ENCODE measurements around the gene AGAP1. TPM values are rescaled to one million over a fixed set of nuclear protein-coding genes. Genes with fewer than 3 reads are reported as not detected.

Gene AGAP1
- total RNA-seq, 4 donors from 2014 or later = 23.4 to 46.5 (median 29.3) TPM

- intact Hi-C loops (cut with DNase I) = no loop called here
- H3K9me3 ChIP-seq = no peaks in the 10 kb centered on the region
- no peak for DNase-seq
- TF ChIP-seq POLR2A (IDR thresholded peaks at IDR 0.05) (no peak), CTCF (IDR thresholded peaks at IDR 0.05) (no peak)
- WGBS, 2 donors = 89% methylated on average over 6 of the region's 6 CpGs
- H3K4me3 ChIP-seq (replicated peaks in 1 of 3) = no peak overlapping the region
- peaks cover 0 to 3% of the 10 kb centered on the region in 2 donors for H3K36me3 ChIP-seq
- H3K27me3 ChIP-seq = no peaks in the 10 kb centered on the region
- no peaks in the 10 kb centered on the region for H3K4me1 ChIP-seq
- H3K27ac ChIP-seq = no peak overlapping the region
Measured at GRCh38 chr2:236042087-236042486, 548.2 kb downstream of the AGAP1 start.

- DNase-seq = no peak
- TF ChIP-seq CTCF (IDR thresholded peaks at IDR 0.05) = no peak
- no peak for TF ChIP-seq POLR2A (IDR thresholded peaks at IDR 0.05)
- H3K9me3 ChIP-seq = no peaks in the 10 kb centered on the region
- no peaks in the 10 kb centered on the region for H3K27me3 ChIP-seq
- H3K27ac ChIP-seq = no peak overlapping the region
- intact Hi-C loops (cut with DNase I) = no loop called here
- WGBS, 2 donors = 85 to 94% methylated on average over 5 to 6 of the region's 6 CpGs
- no peaks in the 10 kb centered on the region for H3K36me3 ChIP-seq
- H3K4me1 ChIP-seq = no peaks in the 10 kb centered on the region
- no peak overlapping the region for H3K4me3 ChIP-seq (replicated peaks in 1 of 3)
Measured at GRCh38 chr2:236044191-236044590, 550.3 kb downstream of the AGAP1 start.

DNA sequence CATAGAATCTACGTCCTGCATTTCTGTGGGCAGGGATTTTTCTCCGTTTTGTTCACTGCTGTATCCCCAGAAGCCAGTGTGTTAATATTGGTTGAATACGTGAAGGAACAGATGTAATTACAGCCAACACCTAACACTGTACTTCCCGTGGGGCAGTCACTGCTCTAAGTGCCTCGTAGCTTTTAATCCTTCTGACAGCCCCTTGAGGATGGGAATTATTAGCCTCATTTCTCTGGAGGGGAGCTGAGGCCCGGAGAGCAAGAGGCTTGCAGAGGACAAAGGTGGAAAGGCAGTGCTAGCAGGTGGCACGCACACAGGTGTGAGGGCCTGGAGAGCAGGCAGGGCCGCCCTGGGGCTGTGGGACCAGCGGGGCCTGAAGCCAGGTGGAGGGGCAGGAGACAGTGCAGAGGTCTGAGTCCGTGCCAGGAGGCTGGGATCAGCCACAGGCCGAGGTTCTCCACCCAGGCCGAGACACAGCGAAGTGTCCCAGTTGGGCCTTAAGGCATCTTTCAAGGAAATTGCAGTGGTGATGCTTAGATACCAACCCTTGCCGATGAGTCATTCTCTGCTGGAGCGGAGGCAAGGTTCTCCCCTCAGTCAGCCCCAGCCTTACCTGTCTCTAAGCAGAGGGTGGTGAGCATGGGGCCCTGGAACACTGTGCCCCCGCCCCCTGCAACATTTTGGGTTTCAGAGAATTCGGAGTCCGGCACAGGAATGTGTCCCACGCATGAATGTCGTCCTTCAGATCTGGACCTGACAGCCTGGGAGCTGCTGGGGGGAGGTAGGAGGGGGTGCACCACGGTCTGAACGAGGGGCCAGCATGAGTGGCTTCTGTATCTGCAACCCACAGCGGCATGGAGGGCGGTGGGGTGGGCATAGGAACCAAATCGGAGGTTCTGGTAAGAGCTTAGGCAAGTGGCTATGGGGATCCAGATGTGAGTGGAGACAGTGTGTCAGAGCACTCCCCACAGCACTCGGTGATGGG is 551.7 kb downstream of the AGAP1 start:
- Histone ChIP-seq H3K36me3 (no peaks in the 10 kb centered on the region), H3K4me3 (replicated peaks in 1 of 3) (no peak overlapping the region), H3K27me3 (no peaks in the 10 kb centered on the region), H3K9me3 (no peaks in the 10 kb centered on the region), H3K27ac (no peak overlapping the region), H3K4me1 (no peaks in the 10 kb centered on the region)
- WGBS, 2 donors = 90 to 92% methylated on average over 24 of the region's 26 CpGs
- intact Hi-C loops (cut with DNase I) = no loop called here
- no peak for TF ChIP-seq POLR2A (IDR thresholded peaks at IDR 0.05)
- TF ChIP-seq CTCF (IDR thresholded peaks at IDR 0.05) = no peak
- no peak for DNase-seq

GRCh38 chr2:236046715-236047114 is 552.9 kb downstream of the AGAP1 start:
- TF ChIP-seq CTCF (IDR thresholded peaks at IDR 0.05) (no peak), POLR2A (IDR thresholded peaks at IDR 0.05) (no peak)
- no peak overlapping the region for H3K27ac ChIP-seq
- no peak for DNase-seq
- H3K9me3 ChIP-seq = no peaks in the 10 kb centered on the region
- H3K4me1 ChIP-seq = no peaks in the 10 kb centered on the region
- no peaks in the 10 kb centered on the region for H3K36me3 ChIP-seq
- no peaks in the 10 kb centered on the region for H3K27me3 ChIP-seq
- intact Hi-C loops (cut with DNase I) = no loop called here
- H3K4me3 ChIP-seq (replicated peaks in 1 of 3) = no peak overlapping the region
- 89 to 90% methylated on average over 3 of the region's 3 CpGs for WGBS, 2 donors

DNA sequence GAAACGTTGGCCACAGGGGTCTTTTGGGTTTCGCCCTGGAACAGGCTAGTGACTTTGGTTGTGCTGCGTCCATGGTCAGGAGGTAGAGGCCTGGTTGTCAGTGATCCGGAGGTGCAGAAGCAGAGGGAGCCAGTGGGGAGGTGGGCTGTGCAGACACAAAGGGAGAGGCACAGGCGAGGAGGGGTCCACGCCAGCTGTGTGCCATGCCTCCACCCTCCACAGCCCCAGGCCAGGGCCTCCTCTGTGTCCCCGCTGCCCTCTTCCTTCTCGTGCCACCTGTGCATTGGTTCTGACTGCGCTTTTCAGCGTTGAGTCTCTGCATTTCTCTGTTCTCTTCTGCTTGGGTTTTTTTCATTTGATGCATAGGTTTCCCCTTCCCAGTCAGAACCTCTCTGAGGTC is 553.3 kb downstream of the AGAP1 start:
- H3K27ac ChIP-seq = no peak overlapping the region
- no peak overlapping the region for H3K4me3 ChIP-seq (replicated peaks in 1 of 3)
- H3K4me1 ChIP-seq = no peaks in the 10 kb centered on the region
- TF ChIP-seq POLR2A (IDR thresholded peaks at IDR 0.05) = no peak
- TF ChIP-seq CTCF (IDR thresholded peaks at IDR 0.05) = no peak
- H3K27me3 ChIP-seq = no peaks in the 10 kb centered on the region
- no peaks in the 10 kb centered on the region for H3K36me3 ChIP-seq
- 91 to 96% methylated on average over 10 of the region's 10 CpGs for WGBS, 2 donors
- H3K9me3 ChIP-seq = no peaks in the 10 kb centered on the region
- intact Hi-C loops (cut with DNase I) = no loop called here
- DNase-seq = no peak

Measured in thyroid gland (tissue), 4 donors.